ENCODE data around the gene CDH4. TPM values are rescaled to one million over a fixed set of nuclear protein-coding genes. Genes with fewer than 3 reads are reported as not detected.

CDH4 gene
- total RNA-seq, 4 donors from 2014 or later = under 0.01 to 0.56 (median 0.19) TPM; not detected in 1

DNA sequence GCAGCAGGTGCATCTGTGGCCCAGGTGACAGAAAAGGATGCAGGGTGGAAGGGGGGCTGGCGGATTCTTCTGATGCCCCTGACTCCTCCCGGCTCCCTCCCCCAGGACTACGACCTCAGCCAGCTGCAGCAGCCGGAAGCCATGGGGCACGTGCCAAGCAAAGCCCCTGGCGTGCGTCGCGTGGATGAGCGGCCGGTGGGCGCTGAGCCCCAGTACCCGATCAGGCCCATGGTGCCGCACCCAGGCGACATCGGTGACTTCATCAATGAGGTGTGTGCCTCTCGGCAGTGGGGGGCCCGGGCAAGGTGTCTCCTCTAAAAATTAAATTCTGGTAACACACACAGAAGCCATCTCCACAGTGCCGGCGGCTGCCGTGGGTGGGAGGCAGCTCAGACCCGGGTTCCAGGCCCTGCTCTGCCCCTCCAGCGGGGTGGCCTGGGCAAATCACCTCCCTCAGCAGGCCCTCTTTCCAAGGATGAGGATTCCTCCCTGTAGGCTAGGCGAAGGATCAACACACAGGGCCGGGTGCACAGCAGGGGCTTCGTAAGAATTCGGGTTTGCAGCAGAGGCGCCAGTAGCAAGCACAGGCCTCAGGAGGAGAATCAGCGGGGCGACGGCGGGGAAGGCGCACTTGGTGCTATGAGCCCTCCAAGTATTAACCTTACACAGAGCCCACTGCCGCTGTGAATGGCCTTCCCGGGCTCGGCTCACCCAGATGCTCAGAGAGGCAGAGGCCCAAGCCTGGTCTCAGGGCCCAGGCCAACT lies 682.1 kb downstream of the CDH4 start:
- TF ChIP-seq, protein P1, sequence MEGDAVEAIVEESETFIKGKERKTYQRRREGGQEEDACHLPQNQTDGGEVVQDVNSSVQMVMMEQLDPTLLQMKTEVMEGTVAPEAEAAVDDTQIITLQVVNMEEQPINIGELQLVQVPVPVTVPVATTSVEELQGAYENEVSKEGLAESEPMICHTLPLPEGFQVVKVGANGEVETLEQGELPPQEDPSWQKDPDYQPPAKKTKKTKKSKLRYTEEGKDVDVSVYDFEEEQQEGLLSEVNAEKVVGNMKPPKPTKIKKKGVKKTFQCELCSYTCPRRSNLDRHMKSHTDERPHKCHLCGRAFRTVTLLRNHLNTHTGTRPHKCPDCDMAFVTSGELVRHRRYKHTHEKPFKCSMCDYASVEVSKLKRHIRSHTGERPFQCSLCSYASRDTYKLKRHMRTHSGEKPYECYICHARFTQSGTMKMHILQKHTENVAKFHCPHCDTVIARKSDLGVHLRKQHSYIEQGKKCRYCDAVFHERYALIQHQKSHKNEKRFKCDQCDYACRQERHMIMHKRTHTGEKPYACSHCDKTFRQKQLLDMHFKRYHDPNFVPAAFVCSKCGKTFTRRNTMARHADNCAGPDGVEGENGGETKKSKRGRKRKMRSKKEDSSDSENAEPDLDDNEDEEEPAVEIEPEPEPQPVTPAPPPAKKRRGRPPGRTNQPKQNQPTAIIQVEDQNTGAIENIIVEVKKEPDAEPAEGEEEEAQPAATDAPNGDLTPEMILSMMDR (IDR thresholded peaks at IDR 0.05) = no peak
- ATAC-seq (ENCODE audit: low FRiP score) = no peak
- DNase-seq (ENCODE audit: low spot score) = no peak

DNA sequence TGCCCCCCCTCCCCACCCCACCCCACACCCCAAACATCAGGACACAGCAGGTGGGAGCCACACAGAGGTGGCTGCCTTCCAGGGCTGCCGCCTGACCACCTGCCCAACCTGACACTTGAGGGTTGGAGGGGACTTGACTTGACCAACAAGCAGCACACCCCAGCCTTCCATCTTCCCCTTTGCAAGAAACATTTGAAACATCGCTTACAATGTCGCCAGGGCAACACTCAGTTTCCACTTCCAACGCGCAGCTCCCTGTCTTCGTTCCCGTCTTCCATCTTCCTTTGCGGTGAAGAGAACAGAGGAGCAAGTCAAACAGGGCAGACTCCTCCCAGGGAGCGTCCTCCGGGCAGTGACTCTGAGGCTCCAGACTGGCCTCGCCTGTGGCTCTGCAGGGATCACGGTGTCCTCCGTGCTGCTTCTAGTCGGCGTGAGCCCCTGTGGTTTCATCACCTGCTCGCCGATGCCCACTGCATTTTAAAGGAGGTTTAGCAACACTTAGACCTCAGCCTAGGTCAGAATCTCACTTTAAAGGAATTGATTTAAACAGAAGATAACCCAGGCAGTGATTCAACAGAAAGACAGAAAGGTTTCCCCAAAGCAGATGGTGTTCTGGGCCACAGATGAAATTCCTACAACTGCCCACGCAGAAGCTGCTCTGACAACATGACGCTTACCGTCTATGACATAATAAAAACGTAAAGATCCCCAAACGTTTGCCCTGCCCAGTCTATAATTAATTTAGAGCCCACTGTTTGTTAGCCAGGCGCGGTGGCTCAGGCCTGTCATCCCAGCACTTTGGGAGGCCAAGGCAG lies 682.9 kb downstream of the CDH4 start:
- no peak for ATAC-seq (ENCODE audit: low FRiP score)
- no peak for DNase-seq (ENCODE audit: low spot score)
- TF ChIP-seq, protein P1 (IDR thresholded peaks at IDR 0.05) = no peak

DNA sequence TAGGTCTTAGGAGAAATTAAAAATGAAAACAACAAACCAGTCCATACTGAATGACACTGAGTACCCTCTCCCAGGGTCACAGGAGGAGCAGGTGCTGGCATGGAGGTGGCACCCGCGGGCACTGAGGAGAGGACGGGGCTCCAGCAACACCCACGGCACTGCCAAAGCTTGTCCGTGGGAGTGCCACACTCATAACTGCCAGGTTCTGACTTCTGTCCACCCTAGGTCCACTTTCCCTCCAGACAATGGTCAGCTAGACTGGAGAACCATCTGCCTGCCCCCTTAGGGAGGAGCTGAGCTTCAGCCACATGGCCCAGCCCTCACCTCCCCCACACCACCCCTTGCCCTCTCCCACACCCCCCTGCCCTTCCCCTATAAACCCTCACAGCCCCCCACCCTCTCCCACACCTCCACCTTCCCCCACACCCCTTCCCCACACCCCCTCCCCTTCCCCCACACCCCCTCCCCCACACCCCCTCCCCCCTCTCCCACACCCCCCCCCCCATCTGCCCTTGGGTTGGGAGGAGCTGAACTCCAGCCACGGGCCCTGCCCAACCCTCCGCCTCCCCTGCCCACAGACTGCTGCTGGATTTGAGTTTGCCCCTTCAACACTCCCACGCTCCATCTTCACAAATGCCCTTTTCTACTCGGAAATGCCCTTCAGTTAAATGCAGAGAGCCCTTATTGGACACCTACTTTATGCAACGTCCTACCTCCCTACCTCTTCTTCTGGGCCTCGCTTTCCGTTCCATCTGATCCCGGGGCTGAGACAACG lies 684.1 kb downstream of the CDH4 start:
- DNase-seq (ENCODE audit: low spot score) (no peak), ATAC-seq (ENCODE audit: low FRiP score) (no peak)
- TF ChIP-seq, protein P1 (IDR thresholded peaks at IDR 0.05) = no peak

DNA sequence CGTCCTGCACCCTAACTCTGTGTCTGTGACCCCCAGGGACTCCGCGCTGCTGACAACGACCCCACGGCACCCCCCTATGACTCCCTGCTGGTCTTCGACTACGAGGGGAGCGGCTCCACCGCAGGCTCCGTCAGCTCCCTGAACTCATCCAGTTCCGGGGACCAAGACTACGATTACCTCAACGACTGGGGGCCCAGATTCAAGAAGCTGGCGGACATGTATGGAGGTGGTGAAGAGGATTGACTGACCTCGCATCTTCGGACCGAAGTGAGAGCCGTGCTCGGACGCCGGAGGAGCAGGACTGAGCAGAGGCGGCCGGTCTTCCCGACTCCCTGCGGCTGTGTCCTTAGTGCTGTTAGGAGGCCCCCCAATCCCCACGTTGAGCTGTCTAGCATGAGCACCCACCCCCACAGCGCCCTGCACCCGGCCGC lies 684.7 kb downstream of the CDH4 start:
- ATAC-seq (ENCODE audit: low FRiP score) (no peak), DNase-seq (ENCODE audit: low spot score) (no peak)
- TF ChIP-seq, protein P1 (IDR thresholded peaks at IDR 0.05) = no peak

DNA sequence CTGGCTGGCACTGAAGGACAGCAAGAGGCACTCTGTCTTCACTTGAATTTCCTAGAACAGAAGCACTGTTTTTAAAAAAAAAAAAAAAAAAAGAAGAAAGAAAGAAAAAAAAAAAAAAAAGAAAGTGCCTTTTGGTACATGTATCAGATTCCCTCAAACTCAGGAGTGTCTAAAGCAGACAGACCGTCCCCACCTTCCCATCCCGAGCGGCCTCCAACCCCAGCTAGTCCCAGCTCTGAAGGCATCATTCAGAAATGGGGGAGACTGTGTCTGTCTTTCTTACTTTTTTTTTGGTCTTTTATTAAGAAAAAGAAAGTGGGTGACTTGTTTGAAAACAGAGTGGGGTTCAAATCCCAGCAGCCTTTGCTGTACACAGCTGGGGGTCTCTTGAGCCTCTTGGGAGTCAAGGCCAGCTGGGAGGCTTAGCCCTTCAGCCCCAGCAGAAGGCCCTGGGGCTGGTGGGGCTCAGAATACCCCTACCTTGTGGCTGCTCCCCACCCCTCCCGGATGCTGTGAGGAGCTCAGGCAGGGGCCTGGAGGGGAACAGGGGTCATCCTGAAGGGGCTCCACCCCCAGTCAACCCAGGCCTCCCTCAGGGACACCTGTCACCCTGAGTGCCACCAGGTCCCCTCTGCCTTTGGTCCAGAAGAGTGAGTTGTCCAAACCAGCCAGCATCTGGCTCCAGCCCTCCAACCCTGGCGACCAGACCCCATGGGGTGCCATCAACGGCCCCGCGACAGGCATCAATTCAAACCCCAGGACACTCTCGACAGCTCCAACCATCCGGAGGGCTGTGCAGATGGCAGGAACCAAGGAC lies 685.3 kb downstream of the CDH4 start:
- ATAC-seq (ENCODE audit: low FRiP score) (no peak), DNase-seq (ENCODE audit: low spot score) (no peak)
- TF ChIP-seq, protein P1 (IDR thresholded peaks at IDR 0.05) = no peak
